ENCODE data around the gene FYB1. TPM values are rescaled to one million over a fixed set of nuclear protein-coding genes. Genes with fewer than 3 reads are reported as not detected.
"Not testable (repeated sequence)": the region's sequence is repeated elsewhere in the genome, so short reads cannot be mapped to it uniquely, and the experiment has no call there.

Gene FYB1
- total RNA-seq, 3 donors from 2014 or later (not counting 1 experiment from before 2014, with no cell fraction given): 277 to 340 (median 295) TPM

DNA sequence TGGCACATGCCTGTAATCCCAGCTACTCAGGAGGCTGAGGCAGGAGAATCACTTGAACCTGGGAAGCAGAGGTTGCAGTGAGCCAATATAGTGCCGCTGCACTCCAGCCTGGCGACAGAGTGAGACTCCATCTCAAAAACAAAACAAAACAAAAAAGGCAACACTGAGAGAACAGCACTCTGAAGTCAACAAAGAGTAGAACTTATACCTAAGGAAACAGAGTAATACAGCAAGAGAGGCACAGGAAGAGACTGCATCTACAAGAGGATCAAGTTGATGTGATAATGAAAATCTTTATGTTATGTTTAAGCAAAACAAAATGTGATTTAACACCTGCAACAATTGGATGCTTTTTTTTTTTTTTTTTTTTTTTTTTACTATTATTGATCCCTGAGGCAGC, 33.1 kb downstream of the FYB1 start:
- intact Hi-C loops (cut with micrococcal nuclease): no loop called here
- Histone ChIP-seq H3K27me3 (ENCODE audit: control insufficient read depth, insufficient read depth, low read length) (no peaks in the 10 kb centered on the region), H3K9me3 (ENCODE audit: control insufficient read depth, insufficient read depth, low read length) (no peaks in the 10 kb centered on the region), H3K36me3 (ENCODE audit: control insufficient read depth, insufficient read depth, low read length) (peaks cover 6% of the 10 kb centered on the region), H3K27ac (ENCODE audit: low read length) (peak overlapping the region; percentile 18), H3K4me3 (ENCODE audit: low read length) (no peak overlapping the region), H3K4me1 (ENCODE audit: control insufficient read depth, insufficient read depth, low read length) (peaks cover 49% of the 10 kb centered on the region)
- Mint-ChIP-seq H3K4me3 (peak overlapping the region; percentile 32), H3K9me3 (no peaks in the 10 kb centered on the region), H3K27ac (peak overlapping the region; percentile 76 to 96), H3K27me3 (ENCODE audit: low read depth in 2 of 2) (no peaks in the 10 kb centered on the region), H3K4me1 (peaks cover 79 to 80% of the 10 kb centered on the region in 2 donors), H3K36me3 (no peaks in the 10 kb centered on the region)
- WGBS (ENCODE audit: insufficient coverage): 80% methylated on average over 2 of the region's 2 CpGs
- no peak for ATAC-seq
- peak in 1 of 2 donors; percentile 62 for DNase-seq
- TF ChIP-seq, protein P1, sequence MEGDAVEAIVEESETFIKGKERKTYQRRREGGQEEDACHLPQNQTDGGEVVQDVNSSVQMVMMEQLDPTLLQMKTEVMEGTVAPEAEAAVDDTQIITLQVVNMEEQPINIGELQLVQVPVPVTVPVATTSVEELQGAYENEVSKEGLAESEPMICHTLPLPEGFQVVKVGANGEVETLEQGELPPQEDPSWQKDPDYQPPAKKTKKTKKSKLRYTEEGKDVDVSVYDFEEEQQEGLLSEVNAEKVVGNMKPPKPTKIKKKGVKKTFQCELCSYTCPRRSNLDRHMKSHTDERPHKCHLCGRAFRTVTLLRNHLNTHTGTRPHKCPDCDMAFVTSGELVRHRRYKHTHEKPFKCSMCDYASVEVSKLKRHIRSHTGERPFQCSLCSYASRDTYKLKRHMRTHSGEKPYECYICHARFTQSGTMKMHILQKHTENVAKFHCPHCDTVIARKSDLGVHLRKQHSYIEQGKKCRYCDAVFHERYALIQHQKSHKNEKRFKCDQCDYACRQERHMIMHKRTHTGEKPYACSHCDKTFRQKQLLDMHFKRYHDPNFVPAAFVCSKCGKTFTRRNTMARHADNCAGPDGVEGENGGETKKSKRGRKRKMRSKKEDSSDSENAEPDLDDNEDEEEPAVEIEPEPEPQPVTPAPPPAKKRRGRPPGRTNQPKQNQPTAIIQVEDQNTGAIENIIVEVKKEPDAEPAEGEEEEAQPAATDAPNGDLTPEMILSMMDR (IDR thresholded peaks at IDR 0.05): no peak

DNA sequence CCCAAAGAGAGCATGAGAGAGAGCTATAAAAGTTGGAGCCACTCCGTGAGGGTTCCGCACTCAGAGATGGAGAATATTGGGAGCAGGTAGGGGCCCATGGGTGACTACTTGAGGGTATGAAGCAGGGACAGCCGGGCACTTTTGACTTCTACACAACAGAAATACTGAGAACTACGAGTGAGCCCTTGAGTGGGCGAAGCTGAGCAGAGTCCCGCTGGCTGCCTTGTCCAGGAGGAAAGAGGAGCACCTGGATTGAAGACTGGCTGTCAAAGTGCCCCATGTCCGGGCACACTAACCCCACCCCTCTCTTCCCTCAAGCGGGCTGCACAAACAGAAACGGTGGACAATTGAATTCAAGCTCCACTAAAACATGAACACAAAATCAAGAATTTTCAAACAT, 33.6 kb downstream of the FYB1 start:
- no peak for ATAC-seq
- Mint-ChIP-seq H3K27me3 (ENCODE audit: low read depth in 2 of 2) (no peaks in the 10 kb centered on the region), H3K36me3 (no peaks in the 10 kb centered on the region), H3K27ac (peak overlapping the region; percentile 76 to 96), H3K9me3 (no peaks in the 10 kb centered on the region), H3K4me3 (no peak overlapping the region), H3K4me1 (peaks cover 78 to 80% of the 10 kb centered on the region in 2 donors)
- intact Hi-C loops (cut with micrococcal nuclease): no loop called here
- no peaks in the 10 kb centered on the region for H3K9me3 ChIP-seq (ENCODE audit: control insufficient read depth, insufficient read depth, low read length)
- peak in 1 of 2 donors; percentile 38 for DNase-seq
- H3K36me3 ChIP-seq (ENCODE audit: control insufficient read depth, insufficient read depth, low read length): peaks cover 6% of the 10 kb centered on the region
- no peak overlapping the region for H3K4me3 ChIP-seq (ENCODE audit: low read length)
- peaks cover 48% of the 10 kb centered on the region for H3K4me1 ChIP-seq (ENCODE audit: control insufficient read depth, insufficient read depth, low read length)
- WGBS (ENCODE audit: insufficient coverage): 93% methylated on average over 9 of the region's 9 CpGs
- H3K27ac ChIP-seq (ENCODE audit: low read length): peak overlapping the region; percentile 18
- TF ChIP-seq, protein P1 (IDR thresholded peaks at IDR 0.05): no peak
- no peaks in the 10 kb centered on the region for H3K27me3 ChIP-seq (ENCODE audit: control insufficient read depth, insufficient read depth, low read length)

DNA sequence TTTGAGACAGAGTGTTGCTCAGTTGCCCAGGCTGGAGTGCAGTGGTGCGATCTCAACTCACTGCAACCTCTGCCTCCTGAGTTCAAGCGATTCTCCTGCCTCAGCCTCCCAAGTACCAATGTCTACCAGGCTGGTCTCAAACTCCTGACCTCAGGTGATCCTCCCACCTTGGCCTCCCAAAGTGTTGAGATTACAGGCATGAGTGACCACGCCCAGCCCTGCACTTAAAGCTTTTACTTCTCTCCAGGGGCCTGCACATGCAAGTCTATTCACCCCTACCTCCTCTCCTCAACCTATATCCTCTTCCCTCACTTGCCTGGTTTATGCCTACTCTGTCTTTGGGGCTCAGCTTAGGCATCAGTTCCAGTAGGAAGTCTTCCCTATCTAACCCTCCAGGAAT, 39.8 kb downstream of the FYB1 start:
- Histone ChIP-seq H3K4me1 (ENCODE audit: control insufficient read depth, insufficient read depth, low read length) (peaks cover 53% of the 10 kb centered on the region), H3K27ac (ENCODE audit: low read length) (peak overlapping the region; percentile 22)
- H3K36me3 Mint-ChIP-seq; H3K9me3 Mint-ChIP-seq; H3K36me3 ChIP-seq (ENCODE audit: control insufficient read depth, insufficient read depth, low read length); ATAC-seq; H3K9me3 ChIP-seq (ENCODE audit: control insufficient read depth, insufficient read depth, low read length); H3K27me3 ChIP-seq (ENCODE audit: control insufficient read depth, insufficient read depth, low read length); intact Hi-C loops (cut with micrococcal nuclease); H3K4me3 ChIP-seq (ENCODE audit: low read length); H3K27me3 Mint-ChIP-seq (ENCODE audit: low read depth in 2 of 2): not testable (repeated sequence)
- Mint-ChIP-seq H3K4me1 (peaks cover 77 to 81% of the 10 kb centered on the region in 2 donors), H3K4me3 (peak overlapping the region; percentile 75), H3K27ac (peak overlapping the region; percentile 86 to 87)
- WGBS (ENCODE audit: insufficient coverage): 64% methylated on average over 3 of the region's 3 CpGs
- DNase-seq: peak in 1 of 2 donors; percentile 29

DNA sequence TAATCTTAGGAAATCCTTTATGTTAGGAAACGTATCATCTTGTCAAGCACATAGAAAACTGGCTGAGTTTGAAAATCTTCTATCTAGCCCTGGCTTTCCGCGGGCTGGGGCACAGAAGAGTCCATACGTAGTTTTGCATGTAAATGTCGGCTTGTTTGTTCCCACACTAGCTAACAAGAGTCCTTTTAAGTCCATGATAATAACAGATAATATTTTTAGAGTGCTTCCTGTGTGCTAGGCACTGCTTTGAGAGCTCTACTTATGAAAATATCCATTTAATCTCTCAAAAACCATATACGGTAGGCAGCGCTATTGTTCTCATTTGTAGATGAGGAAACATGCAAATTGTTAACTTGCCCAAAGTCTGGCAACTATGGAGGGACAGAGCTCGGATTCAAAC, 40.5 kb downstream of the FYB1 start:
- Histone ChIP-seq H3K4me3 (ENCODE audit: low read length) (no peak overlapping the region), H3K36me3 (ENCODE audit: control insufficient read depth, insufficient read depth, low read length) (peaks cover 2% of the 10 kb centered on the region), H3K4me1 (ENCODE audit: control insufficient read depth, insufficient read depth, low read length) (peaks cover 53% of the 10 kb centered on the region), H3K27ac (ENCODE audit: low read length) (peak overlapping the region; percentile 87), H3K27me3 (ENCODE audit: control insufficient read depth, insufficient read depth, low read length) (no peaks in the 10 kb centered on the region), H3K9me3 (ENCODE audit: control insufficient read depth, insufficient read depth, low read length) (no peaks in the 10 kb centered on the region)
- TF ChIP-seq, protein P1 (IDR thresholded peaks at IDR 0.05): no peak
- no peaks in the 10 kb centered on the region for H3K9me3 Mint-ChIP-seq
- H3K27ac Mint-ChIP-seq: peak overlapping the region; percentile 86 to 87
- no peaks in the 10 kb centered on the region for H3K27me3 Mint-ChIP-seq (ENCODE audit: low read depth in 2 of 2)
- peak in 1 of 3 donors; percentile 3 for ATAC-seq
- H3K4me3 Mint-ChIP-seq: peak overlapping the region; percentile 75
- peaks cover 84 to 88% of the 10 kb centered on the region in 2 donors for H3K4me1 Mint-ChIP-seq
- WGBS (ENCODE audit: insufficient coverage): 59% methylated on average over 8 of the region's 8 CpGs
- no peaks in the 10 kb centered on the region for H3K36me3 Mint-ChIP-seq
- peak in 1 of 2 donors; percentile 78 for DNase-seq
- intact Hi-C loops (cut with micrococcal nuclease): no loop called here

Data from natural killer cell (primary cell).